Hepatocyte (in vitro differentiated cells): ENCODE results near the gene RTN4RL1. TPM values are rescaled to one million over a fixed set of nuclear protein-coding genes. Genes with fewer than 3 reads are reported as not detected.

ENCODE experiments used
- DNase-seq: peaks from one replicate; pipeline ENCODE4 v3.0.0-alpha.2; 2016; ENCODE audit warnings: low spot score
- H2AFZ ChIP-seq: fragments of 200-600 bp; sonication (generic); 2 replicates; pipeline ENCODE4 v1.6.0; 2016; ENCODE audit warnings: antibody characterized with exemption, mild to moderate bottlenecking
- H3K27ac ChIP-seq: fragments of 200-600 bp; sonication (generic); 2 replicates; pipeline ENCODE4 v1.5.1; 2016; ENCODE audit warnings: mild to moderate bottlenecking
- H3K27me3 ChIP-seq: fragments of 200-600 bp; sonication (generic); 2 replicates; pipeline ENCODE4 v1.6.1; 2016
- H3K36me3 ChIP-seq: fragments of 200-600 bp; sonication (generic); replicated peaks from 2 replicates; pipeline ENCODE4 v1.5.1; 2016; ENCODE audit warnings: low read depth; ENCODE audit not compliant: insufficient read depth
- H3K4me1 ChIP-seq: fragments of 200-600 bp; sonication (generic); 2 replicates; pipeline ENCODE4 v1.5.1; 2016; ENCODE audit warnings: mild to moderate bottlenecking, moderate library complexity; ENCODE audit not compliant: insufficient read depth
- H3K4me2 ChIP-seq: fragments of 200-600 bp; sonication (generic); 2 replicates; pipeline ENCODE4 v1.6.0; 2016
- H3K4me3 ChIP-seq: fragments of 200-600 bp; sonication (generic); 2 replicates; pipeline ENCODE4 v1.5.1; 2016; ENCODE audit warnings: mild to moderate bottlenecking
- H3K79me2 ChIP-seq: fragments of 200-600 bp; sonication (generic); 2 replicates; pipeline ENCODE4 v1.6.0; 2017; ENCODE audit warnings: mild to moderate bottlenecking
- H3K9me2 ChIP-seq: fragments of 200-600 bp; sonication (generic); replicated peaks from 2 replicates; pipeline ENCODE4 v1.6.0; 2017; ENCODE audit warnings: mild to moderate bottlenecking; ENCODE audit not compliant: insufficient read depth
- H3K9me3 ChIP-seq: fragments of 200-600 bp; sonication (generic); 2 replicates; pipeline ENCODE4 v1.5.1; 2016; ENCODE audit warnings: low read depth, mild to moderate bottlenecking
- H4K20me1 ChIP-seq: fragments of 200-600 bp; sonication (generic); 2 replicates; pipeline ENCODE4 v1.6.0; 2016; ENCODE audit warnings: mild to moderate bottlenecking; ENCODE audit not compliant: insufficient read depth, poor library complexity, severe bottlenecking
- EZH2 ChIP-seq: fragments of 200-600 bp; sonication (generic); IDR thresholded peaks from 2 replicates; pipeline ENCODE4 v1.6.1; 2016; ENCODE audit warnings: antibody characterized with exemption, mild to moderate bottlenecking, borderline replicate concordance
- EZH2phosphoT487 ChIP-seq: fragments of 200-600 bp; sonication (generic); IDR thresholded peaks from one replicate; pipeline ENCODE4 v1.6.1; 2018; ENCODE audit warnings: antibody characterized with exemption, mild to moderate bottlenecking, low read depth, moderate library complexity; ENCODE audit not compliant: unreplicated experiment, severe bottlenecking
- WGBS: methylation state at CpG from one replicate; pipeline ENCODE4 v1.1.6; 2016; ENCODE audit warnings: low lambda C conversion rate; ENCODE audit errors: missing lambda C conversion rate; 5-methylcytosine and 5-hydroxymethylcytosine counted together
- polyA plus RNA-seq: library from polyadenylated mRNA; unstranded; fragments of >200 nt; fragmentation: Nextera tagmentation; extraction: Ambion mirVana; gene quantifications from 2 replicates; pipeline ENCODE4 v1.2.1, GENCODE V29; 2016
- total RNA-seq: library from RNA; depleted of rRNA; stranded (reverse); fragments of >200 nt; gene quantifications from 2 replicates; pipeline ENCODE4 v1.2.3, GENCODE V29; 2014
- TF ChIP-seq, protein P1 (sequence below): fragments of 200-600 bp; sonication (generic); IDR thresholded peaks from 2 replicates; pipeline ENCODE4 v1.5.1; 2016; ENCODE audit warnings: antibody characterized with exemption, mild to moderate bottlenecking; ENCODE audit not compliant: poor library complexity

RTN4RL1 gene
- total and polyA plus RNA-seq, 2 experiments from 2014 or later: 0.53 to 1.4 TPM

DNA sequence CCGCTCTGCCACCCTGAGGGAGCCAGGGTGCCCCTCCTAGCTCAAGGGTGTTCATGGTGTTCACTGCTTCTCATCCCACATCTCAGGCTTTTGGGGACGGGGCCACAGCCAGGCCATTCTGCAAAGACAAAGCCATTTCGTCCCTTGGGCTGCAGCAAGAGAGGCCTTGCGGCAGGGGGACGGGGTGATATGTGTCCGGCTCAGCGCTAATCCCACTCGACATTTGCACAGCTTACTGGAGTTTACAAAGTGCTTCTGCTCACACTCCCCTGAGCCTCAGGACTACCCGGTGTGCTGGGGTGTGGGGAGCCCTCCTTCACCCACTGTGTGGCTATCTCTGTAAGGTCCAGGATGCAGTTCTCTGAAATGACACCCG is 84.3 kb downstream of the RTN4RL1 start:
- no peaks in the 10 kb centered on the region for H3K27me3 ChIP-seq
- H3K9me2 ChIP-seq: no peaks in the 10 kb centered on the region
- WGBS: 72% methylated on average over 10 of the region's 10 CpGs
- DNase-seq: no peak
- H2AFZ ChIP-seq: no peak overlapping the region
- H3K27ac ChIP-seq: no peak overlapping the region
- H3K9me3 ChIP-seq: no peaks in the 10 kb centered on the region
- no peak overlapping the region for H3K4me3 ChIP-seq
- H3K4me2 ChIP-seq: no peak overlapping the region
- H3K4me1 ChIP-seq: peaks cover 14% of the 10 kb centered on the region
- no peaks in the 10 kb centered on the region for H3K79me2 ChIP-seq
- H3K36me3 ChIP-seq: no peaks in the 10 kb centered on the region
- no peaks in the 10 kb centered on the region for H4K20me1 ChIP-seq
- TF ChIP-seq, protein P1, sequence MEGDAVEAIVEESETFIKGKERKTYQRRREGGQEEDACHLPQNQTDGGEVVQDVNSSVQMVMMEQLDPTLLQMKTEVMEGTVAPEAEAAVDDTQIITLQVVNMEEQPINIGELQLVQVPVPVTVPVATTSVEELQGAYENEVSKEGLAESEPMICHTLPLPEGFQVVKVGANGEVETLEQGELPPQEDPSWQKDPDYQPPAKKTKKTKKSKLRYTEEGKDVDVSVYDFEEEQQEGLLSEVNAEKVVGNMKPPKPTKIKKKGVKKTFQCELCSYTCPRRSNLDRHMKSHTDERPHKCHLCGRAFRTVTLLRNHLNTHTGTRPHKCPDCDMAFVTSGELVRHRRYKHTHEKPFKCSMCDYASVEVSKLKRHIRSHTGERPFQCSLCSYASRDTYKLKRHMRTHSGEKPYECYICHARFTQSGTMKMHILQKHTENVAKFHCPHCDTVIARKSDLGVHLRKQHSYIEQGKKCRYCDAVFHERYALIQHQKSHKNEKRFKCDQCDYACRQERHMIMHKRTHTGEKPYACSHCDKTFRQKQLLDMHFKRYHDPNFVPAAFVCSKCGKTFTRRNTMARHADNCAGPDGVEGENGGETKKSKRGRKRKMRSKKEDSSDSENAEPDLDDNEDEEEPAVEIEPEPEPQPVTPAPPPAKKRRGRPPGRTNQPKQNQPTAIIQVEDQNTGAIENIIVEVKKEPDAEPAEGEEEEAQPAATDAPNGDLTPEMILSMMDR: no peak
- TF ChIP-seq EZH2: no peak
- no peak for TF ChIP-seq EZH2phosphoT487

DNA sequence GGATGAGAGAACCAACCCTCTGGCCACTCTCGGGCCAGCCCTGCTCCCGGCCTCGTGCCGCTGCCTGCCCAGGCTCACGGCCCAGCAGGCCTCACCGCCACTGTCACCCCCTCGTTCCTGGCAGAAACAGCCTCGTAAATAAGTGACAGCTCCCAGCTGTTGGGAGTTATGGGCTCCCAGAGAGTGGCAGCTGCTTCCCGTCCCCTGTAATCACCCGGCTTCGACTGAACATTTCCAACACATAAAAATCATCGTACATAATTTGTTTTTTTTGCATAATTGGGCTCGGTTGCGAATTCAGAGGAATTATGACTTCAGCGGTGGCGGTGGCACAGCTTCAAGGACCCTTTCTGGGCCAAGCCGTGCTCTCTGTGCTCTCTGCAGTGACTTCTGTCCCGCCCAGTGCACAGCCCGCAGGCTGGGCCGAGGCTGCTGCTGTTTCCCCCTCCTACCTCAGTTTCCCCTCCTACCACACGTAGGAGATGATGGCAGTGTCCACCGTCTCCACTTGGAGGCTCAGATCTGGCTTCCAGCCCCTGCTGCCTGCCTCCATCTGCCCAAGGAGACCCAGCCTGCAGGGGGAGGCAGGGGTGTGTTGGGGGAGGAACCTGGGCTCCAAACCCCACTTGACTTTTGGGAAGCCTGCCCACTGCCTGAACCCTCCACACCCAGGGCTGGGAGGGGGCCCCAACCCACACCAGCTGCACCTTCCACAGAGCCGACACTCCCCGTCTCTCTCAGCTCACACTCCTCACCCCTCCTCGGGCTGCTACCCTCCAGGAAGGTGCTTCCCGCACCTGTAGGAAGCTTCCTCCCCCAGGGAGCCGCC is 84.9 kb downstream of the RTN4RL1 start:
- DNase-seq: no peak
- Histone ChIP-seq H3K4me1 (peaks cover 14% of the 10 kb centered on the region), H3K9me3 (no peaks in the 10 kb centered on the region), H2AFZ (no peak overlapping the region), H3K36me3 (no peaks in the 10 kb centered on the region), H3K9me2 (no peaks in the 10 kb centered on the region), H3K4me2 (peak overlapping the region; percentile 1), H3K27ac (no peak overlapping the region), H3K27me3 (no peaks in the 10 kb centered on the region), H3K79me2 (no peaks in the 10 kb centered on the region), H4K20me1 (no peaks in the 10 kb centered on the region), H3K4me3 (no peak overlapping the region)
- WGBS: 58% methylated on average over 27 of the region's 27 CpGs
- TF ChIP-seq EZH2 (no peak), EZH2phosphoT487 (no peak)
- TF ChIP-seq, protein P1: no peak

DNA sequence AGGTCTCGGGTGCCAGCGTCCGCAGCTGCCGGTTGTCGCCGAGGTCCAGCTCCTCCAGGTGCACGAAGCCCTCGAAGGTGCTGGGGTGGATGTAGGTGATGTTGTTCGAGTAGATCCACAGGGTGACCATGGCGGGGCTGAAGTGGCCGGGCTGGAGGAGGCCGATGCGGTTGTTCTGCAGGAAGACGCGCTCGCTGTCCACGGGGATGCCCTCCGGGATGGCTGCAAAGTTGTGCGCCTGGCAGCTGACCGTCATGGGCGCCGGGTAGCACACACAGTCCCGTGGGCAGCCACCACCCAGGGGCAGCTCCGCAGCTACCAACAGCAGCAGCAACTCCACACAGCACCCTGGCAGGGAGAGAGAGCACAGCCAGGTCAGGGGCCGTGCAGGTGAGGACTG is 87.7 kb downstream of the RTN4RL1 start:
- Histone ChIP-seq H3K79me2 (no peaks in the 10 kb centered on the region), H3K4me2 (no peak overlapping the region), H3K36me3 (no peaks in the 10 kb centered on the region), H3K4me3 (no peak overlapping the region), H2AFZ (no peak overlapping the region), H4K20me1 (no peaks in the 10 kb centered on the region), H3K4me1 (peaks cover 17% of the 10 kb centered on the region), H3K9me2 (no peaks in the 10 kb centered on the region), H3K27ac (no peak overlapping the region), H3K27me3 (no peaks in the 10 kb centered on the region), H3K9me3 (no peaks in the 10 kb centered on the region)
- DNase-seq: no peak
- TF ChIP-seq EZH2phosphoT487: no peak
- TF ChIP-seq EZH2: no peak
- TF ChIP-seq, protein P1: no peak
- 99% methylated on average over 25 of the region's 25 CpGs for WGBS
